H9 (cell line): Measurements from ENCODE around the gene MLC1. TPM values are rescaled to one million over a fixed set of nuclear protein-coding genes. Genes with fewer than 3 reads are reported as not detected.

Source experiments
- DNase-seq: peaks from one replicate; pipeline ENCODE4 v3.0.0-alpha.2; 2017
- H2AFZ ChIP-seq: one replicate; pipeline ENCODE4 v1.6.1; 2013; ENCODE audit warnings: mild to moderate bottlenecking, low read length, control low read depth, moderate library complexity
- H2AK5ac ChIP-seq: 2 replicates; pipeline ENCODE4 v1.6.1; 2013; ENCODE audit warnings: low read length, control low read depth, mixed read lengths; ENCODE audit not compliant: insufficient read length
- H2BK120ac ChIP-seq: one replicate; pipeline ENCODE4 v1.6.1; 2013; ENCODE audit warnings: low read depth, mild to moderate bottlenecking, low read length, control low read depth, inconsistent platforms; ENCODE audit not compliant: poor library complexity, severe bottlenecking
- H2BK12ac ChIP-seq: 2 replicates; pipeline ENCODE4 v1.6.1; 2013; ENCODE audit warnings: low read length, control low read depth, mixed read lengths, low read depth; ENCODE audit not compliant: insufficient read length
- H2BK15ac ChIP-seq: 2 replicates; pipeline ENCODE4 v1.6.1; 2013; ENCODE audit warnings: low read depth, low read length, control low read depth
- H2BK20ac ChIP-seq: one replicate; pipeline ENCODE4 v1.6.1; 2013; ENCODE audit warnings: low read depth, mild to moderate bottlenecking, low read length, control low read depth, inconsistent platforms; ENCODE audit not compliant: poor library complexity, severe bottlenecking
- H2BK5ac ChIP-seq: 2 replicates; pipeline ENCODE4 v1.6.1; 2013; ENCODE audit warnings: low read length, control low read depth, mixed read lengths; ENCODE audit not compliant: insufficient read length
- H3K14ac ChIP-seq: 2 replicates; pipeline ENCODE4 v1.6.1; 2013; ENCODE audit warnings: low read length, control low read depth; ENCODE audit not compliant: insufficient read depth
- H3K18ac ChIP-seq: 2 replicates; pipeline ENCODE4 v1.6.1; 2013; ENCODE audit warnings: low read depth, mild to moderate bottlenecking, mixed read lengths, low read length, control low read depth; ENCODE audit not compliant: insufficient read length
- H3K23ac ChIP-seq: 2 replicates; pipeline ENCODE4 v1.6.1; 2013; ENCODE audit warnings: low read length, control low read depth, mixed read lengths, low read depth; ENCODE audit not compliant: insufficient read length
- H3K23me2 ChIP-seq: 2 replicates; pipeline ENCODE4 v1.6.1; 2013; ENCODE audit warnings: low read depth, mild to moderate bottlenecking, mixed read lengths, low read length, control low read depth; ENCODE audit not compliant: insufficient read length, poor library complexity, severe bottlenecking
- H3K27ac ChIP-seq: 2 replicates; pipeline ENCODE4 v1.5.1; 2013; ENCODE audit warnings: low read length, control low read depth, mixed read lengths, low read depth; ENCODE audit not compliant: insufficient read length
- H3K27me3 ChIP-seq: 2 replicates; pipeline ENCODE4 v1.6.1; 2013; ENCODE audit warnings: low read length, control low read depth, inconsistent platforms; ENCODE audit not compliant: insufficient read depth
- H3K4ac ChIP-seq: 2 replicates; pipeline ENCODE4 v1.6.1; 2013; ENCODE audit warnings: low read depth, mild to moderate bottlenecking, control low read depth, inconsistent platforms, low read length, moderate library complexity
- H3K4me1 ChIP-seq: 2 replicates; pipeline ENCODE4 v1.6.1; 2013; ENCODE audit warnings: low read length, control low read depth, inconsistent platforms; ENCODE audit not compliant: insufficient read depth
- H3K4me2 ChIP-seq: 2 replicates; pipeline ENCODE4 v1.6.1; 2013; ENCODE audit warnings: low read length, control low read depth, mixed read lengths; ENCODE audit not compliant: insufficient read length, insufficient read depth
- H3K56ac ChIP-seq: 2 replicates; pipeline ENCODE4 v1.6.1; 2013; ENCODE audit warnings: low read depth, mild to moderate bottlenecking, mixed read lengths, low read length, control low read depth; ENCODE audit not compliant: insufficient read length
- H3K79me1 ChIP-seq: 2 replicates; pipeline ENCODE4 v1.6.1; 2013; ENCODE audit warnings: low read depth, mild to moderate bottlenecking, moderate library complexity, low read length, control low read depth, inconsistent platforms; ENCODE audit not compliant: insufficient read depth, poor library complexity, severe bottlenecking
- H3K79me2 ChIP-seq: 2 replicates; pipeline ENCODE4 v1.6.1; 2013; ENCODE audit warnings: low read length, control low read depth, inconsistent platforms; ENCODE audit not compliant: insufficient read depth
- H3K9ac ChIP-seq: 2 replicates; pipeline ENCODE4 v1.6.1; 2013; ENCODE audit warnings: low read length, control low read depth, mixed read lengths; ENCODE audit not compliant: insufficient read length; ENCODE audit errors: extremely low read depth
- H3K9me3 ChIP-seq: one replicate; pipeline ENCODE4 v1.6.1; 2013; ENCODE audit warnings: low read depth, low read length, inconsistent platforms; ENCODE audit not compliant: control insufficient read depth
- H3T11ph ChIP-seq: one replicate; pipeline ENCODE4 v1.6.1; 2013; ENCODE audit warnings: mild to moderate bottlenecking, low read length, control low read depth, inconsistent platforms
- H4K20me1 ChIP-seq: one replicate; pipeline ENCODE4 v1.6.1; 2013; ENCODE audit not compliant: control insufficient read depth, insufficient read length, insufficient read depth
- H4K5ac ChIP-seq: 2 replicates; pipeline ENCODE4 v1.6.1; 2013; ENCODE audit warnings: low read depth, mild to moderate bottlenecking, mixed read lengths, low read length, control low read depth; ENCODE audit not compliant: insufficient read length
- H4K8ac ChIP-seq: replicated peaks from 2 replicates; pipeline ENCODE4 v1.6.1; 2013; ENCODE audit warnings: low read length, control low read depth, mixed read lengths, low read depth; ENCODE audit not compliant: insufficient read length
- H4K91ac ChIP-seq: 2 replicates; pipeline ENCODE4 v1.6.1; 2013; ENCODE audit warnings: low read depth, mild to moderate bottlenecking, moderate library complexity, mixed read lengths, low read length, control low read depth; ENCODE audit not compliant: insufficient read length
- H3K27ac Mint-ChIP-seq, 3 experiments: 2 replicates in 2 of 3; 3 replicates in 1 of 3; pipeline ENCODE4 v1.8.0; 2020 to 2021; ENCODE audit warnings: mixed read lengths in 3 of 3, mild to moderate bottlenecking in 1 of 3, moderate library complexity in 1 of 3
- H3K27me3 Mint-ChIP-seq: 2 replicates; pipeline ENCODE4 v1.8.0; 2021; ENCODE audit warnings: low read depth, mild to moderate bottlenecking, moderate library complexity, mixed read lengths
- H3K36me3 Mint-ChIP-seq, 3 experiments: 2 replicates in 2 of 3; 3 replicates in 1 of 3; pipeline ENCODE4 v1.8.0; 2020 to 2021; ENCODE audit warnings: low read depth in 3 of 3, mixed read lengths in 3 of 3; ENCODE audit not compliant: insufficient read depth in 1 of 3
- H3K4me1 Mint-ChIP-seq, 2 experiments: 2 replicates each; pipeline ENCODE4 v1.8.0; 2020; ENCODE audit warnings: mixed read lengths in 2 of 2
- H3K4me3 Mint-ChIP-seq, 2 experiments: 2 replicates in 1 of 2; 3 replicates in 1 of 2; pipeline ENCODE4 v1.8.0; 2020 to 2021; ENCODE audit warnings: mild to moderate bottlenecking in 2 of 2, mixed read lengths in 2 of 2, moderate library complexity in 1 of 2
- H3K9me3 Mint-ChIP-seq, 2 experiments: 2 replicates in 1 of 2; 3 replicates in 1 of 2; pipeline ENCODE4 v1.8.0; 2020; ENCODE audit warnings: mild to moderate bottlenecking in 2 of 2, mixed read lengths in 2 of 2, moderate library complexity in 1 of 2
- WGBS: extraction: QIAGEN DNeasy Blood & Tissue Kit; methylation state at CpG from one replicate; pipeline ENCODE4 v1.1.7; 2013; ENCODE audit warnings: missing lambda C conversion rate, low lambda C conversion rate, mixed read lengths; ENCODE audit not compliant: insufficient read length; ENCODE audit errors: extremely low coverage; 5-methylcytosine and 5-hydroxymethylcytosine counted together
- total RNA-seq: library from RNA; stranded (reverse); gene quantifications from 2 replicates; pipeline ENCODE4 v1.2.1, GENCODE V29; 2021
- TF ChIP-seq, protein P1 (sequence below): fragments of 200-600 bp; sonication (generic); conservative IDR thresholded peaks from 3 replicates; pipeline ENCODE4 v1.8.0; 2021; ENCODE audit warnings: antibody characterized with exemption, mild to moderate bottlenecking

The MLC1 gene
- total RNA-seq, 1 experiment from 2014 or later: not detected

DNA sequence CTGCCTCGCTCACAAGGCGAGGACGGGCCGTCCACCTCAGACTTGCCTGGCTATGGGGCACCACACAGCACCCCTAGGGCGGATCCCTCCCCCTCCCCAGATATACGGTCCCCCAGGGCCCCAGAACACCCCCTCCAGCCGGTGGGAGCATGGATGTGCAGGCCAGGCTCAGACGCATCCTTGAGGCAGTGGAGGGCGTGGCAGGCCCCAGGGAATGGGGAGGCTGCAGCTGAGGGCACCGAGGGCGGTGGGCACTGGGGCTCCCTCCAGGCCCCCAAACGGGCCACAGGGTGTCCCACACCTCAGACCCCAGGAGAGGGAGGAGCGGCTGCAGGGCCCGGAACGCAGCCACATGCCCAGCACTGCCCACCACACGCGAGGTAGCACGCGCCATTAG, 39.2 kb downstream of the MLC1 start:
- no peaks in the 10 kb centered on the region for H3K36me3 Mint-ChIP-seq
- Histone ChIP-seq H3K4ac (no peak overlapping the region), H4K91ac (no peak overlapping the region), H3K23me2 (no peaks in the 10 kb centered on the region), H3K4me2 (no peak overlapping the region), H2BK15ac (no peak overlapping the region), H3K14ac (no peak overlapping the region; the same call in 1 of the 2 replicates), H2BK5ac (no peak overlapping the region), H2BK20ac (no peak overlapping the region), H2AK5ac (no peak overlapping the region), H2BK12ac (no peak overlapping the region), H2BK120ac (no peak overlapping the region), H3K18ac (no peak overlapping the region), H3K27ac (no peak overlapping the region), H2AFZ (no peak overlapping the region), H3K79me2 (no peaks in the 10 kb centered on the region), H3K4me1 (no peaks in the 10 kb centered on the region), H4K20me1 (no peaks in the 10 kb centered on the region), H3K79me1 (no peaks in the 10 kb centered on the region), H3K9me3 (no peaks in the 10 kb centered on the region), H4K8ac (no peak overlapping the region), H3K9ac (no peak overlapping the region), H3T11ph (no peak overlapping the region), H4K5ac (no peak overlapping the region), H3K27me3 (no peaks in the 10 kb centered on the region), H3K23ac (no peak overlapping the region), H3K56ac (no peak overlapping the region)
- TF ChIP-seq, protein P1, sequence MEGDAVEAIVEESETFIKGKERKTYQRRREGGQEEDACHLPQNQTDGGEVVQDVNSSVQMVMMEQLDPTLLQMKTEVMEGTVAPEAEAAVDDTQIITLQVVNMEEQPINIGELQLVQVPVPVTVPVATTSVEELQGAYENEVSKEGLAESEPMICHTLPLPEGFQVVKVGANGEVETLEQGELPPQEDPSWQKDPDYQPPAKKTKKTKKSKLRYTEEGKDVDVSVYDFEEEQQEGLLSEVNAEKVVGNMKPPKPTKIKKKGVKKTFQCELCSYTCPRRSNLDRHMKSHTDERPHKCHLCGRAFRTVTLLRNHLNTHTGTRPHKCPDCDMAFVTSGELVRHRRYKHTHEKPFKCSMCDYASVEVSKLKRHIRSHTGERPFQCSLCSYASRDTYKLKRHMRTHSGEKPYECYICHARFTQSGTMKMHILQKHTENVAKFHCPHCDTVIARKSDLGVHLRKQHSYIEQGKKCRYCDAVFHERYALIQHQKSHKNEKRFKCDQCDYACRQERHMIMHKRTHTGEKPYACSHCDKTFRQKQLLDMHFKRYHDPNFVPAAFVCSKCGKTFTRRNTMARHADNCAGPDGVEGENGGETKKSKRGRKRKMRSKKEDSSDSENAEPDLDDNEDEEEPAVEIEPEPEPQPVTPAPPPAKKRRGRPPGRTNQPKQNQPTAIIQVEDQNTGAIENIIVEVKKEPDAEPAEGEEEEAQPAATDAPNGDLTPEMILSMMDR: no peak
- H3K4me1 Mint-ChIP-seq: no peaks in the 10 kb centered on the region
- no peak overlapping the region for H3K27ac Mint-ChIP-seq
- DNase-seq: no peak
- H3K4me3 Mint-ChIP-seq: no peak overlapping the region
- H3K27me3 Mint-ChIP-seq: peaks cover 6% of the 10 kb centered on the region
- WGBS: no CpG with 5 or more reads among the region's 19 CpGs
- no peaks in the 10 kb centered on the region; a peak in 1 of 5 replicates for H3K9me3 Mint-ChIP-seq
